Measurements from ENCODE around the gene OR51F2. TPM values are rescaled to one million over a fixed set of nuclear protein-coding genes. Genes with fewer than 3 reads are reported as not detected.
"Not testable (repeated sequence)": the region's sequence is repeated elsewhere in the genome, so short reads cannot be mapped to it uniquely, and the experiment has no call there.

OR51F2 gene
- total and polyA plus RNA-seq, 2 experiments from 2014 or later: not detected

GRCh38 chr11:4798427-4799183, 22.5 kb upstream of the OR51F2 start (continued):
- TF ChIP-seq REST (IDR thresholded peaks at IDR 0.05; ENCODE audit: unreplicated experiment): no peak
- TF ChIP-seq ZNF331 (CRISPR knock-in tag; IDR thresholded peaks at IDR 0.05; ENCODE audit: low read depth): no peak
- TF ChIP-seq JUNB (IDR thresholded peaks at IDR 0.05; ENCODE audit: unreplicated experiment): no peak
- no peak for TF ChIP-seq EZH2phosphoT487 (IDR thresholded peaks at IDR 0.05; ENCODE audit: unreplicated experiment)

- not testable (repeated sequence) for H3K4me1 Mint-ChIP-seq; H3K79me2 ChIP-seq (replicated peaks; ENCODE audit: insufficient read depth); H4K20me1 ChIP-seq (replicated peaks; ENCODE audit: insufficient read depth); H2AFZ ChIP-seq; H3K36me3 ChIP-seq (ENCODE audit: insufficient read depth); H3K27ac Mint-ChIP-seq; H3K4me2 ChIP-seq; H3K4me3 ChIP-seq; H3K27me3 Mint-ChIP-seq (ENCODE audit: insufficient read depth, low read depth, poor library complexity); H3K9me3 Mint-ChIP-seq; H3K27me3 ChIP-seq (ENCODE audit: insufficient read depth); DNase-seq (ENCODE audit: low spot score); H3K4me3 Mint-ChIP-seq; H3F3A ChIP-seq (replicated peaks; ENCODE audit: low read depth); ATAC-seq; H3K27ac ChIP-seq (ENCODE audit: low read depth); H3K36me3 Mint-ChIP-seq (ENCODE audit: low read depth); H3K4me1 ChIP-seq (ENCODE audit: insufficient read depth); H3K9me2 ChIP-seq (ENCODE audit: insufficient read depth)
Measured at GRCh38 chr11:4801316-4801715, 19.8 kb upstream of the OR51F2 start.

- ATAC-seq (no peak), DNase-seq (ENCODE audit: low spot score) (no peak)
- H3K9me2 ChIP-seq (ENCODE audit: insufficient read depth): 0 out of 2 replicates have a peak, but pooled peaks cover 9% of the 10 kb centered on the region
- TF ChIP-seq POLR2AphosphoS5 (IDR thresholded peaks at IDR 0.05; ENCODE audit: low read depth) (no peak), EZH2 (IDR thresholded peaks at IDR 0.05; ENCODE audit: low read depth, unreplicated experiment) (no peak)
- TF ChIP-seq, protein P1, sequence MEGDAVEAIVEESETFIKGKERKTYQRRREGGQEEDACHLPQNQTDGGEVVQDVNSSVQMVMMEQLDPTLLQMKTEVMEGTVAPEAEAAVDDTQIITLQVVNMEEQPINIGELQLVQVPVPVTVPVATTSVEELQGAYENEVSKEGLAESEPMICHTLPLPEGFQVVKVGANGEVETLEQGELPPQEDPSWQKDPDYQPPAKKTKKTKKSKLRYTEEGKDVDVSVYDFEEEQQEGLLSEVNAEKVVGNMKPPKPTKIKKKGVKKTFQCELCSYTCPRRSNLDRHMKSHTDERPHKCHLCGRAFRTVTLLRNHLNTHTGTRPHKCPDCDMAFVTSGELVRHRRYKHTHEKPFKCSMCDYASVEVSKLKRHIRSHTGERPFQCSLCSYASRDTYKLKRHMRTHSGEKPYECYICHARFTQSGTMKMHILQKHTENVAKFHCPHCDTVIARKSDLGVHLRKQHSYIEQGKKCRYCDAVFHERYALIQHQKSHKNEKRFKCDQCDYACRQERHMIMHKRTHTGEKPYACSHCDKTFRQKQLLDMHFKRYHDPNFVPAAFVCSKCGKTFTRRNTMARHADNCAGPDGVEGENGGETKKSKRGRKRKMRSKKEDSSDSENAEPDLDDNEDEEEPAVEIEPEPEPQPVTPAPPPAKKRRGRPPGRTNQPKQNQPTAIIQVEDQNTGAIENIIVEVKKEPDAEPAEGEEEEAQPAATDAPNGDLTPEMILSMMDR (conservative IDR thresholded peaks at IDR 0.05; ENCODE audit: low read depth in 2 of 2): no peak
- H3K4me2 ChIP-seq: no peak within 1 kb of the TSS
- H3F3A ChIP-seq (replicated peaks; ENCODE audit: low read depth): no peaks in the 10 kb centered on the region
- H3K36me3 Mint-ChIP-seq (ENCODE audit: low read depth): no peaks in the 10 kb centered on the region
- no peak within 1 kb of the TSS for H2AFZ ChIP-seq
- H4K20me1 ChIP-seq (replicated peaks; ENCODE audit: insufficient read depth): no peaks in the 10 kb centered on the region
- no peaks in the 10 kb centered on the region for H3K27me3 ChIP-seq (ENCODE audit: insufficient read depth)
- no peak within 1 kb of the TSS for H3K4me3 Mint-ChIP-seq
- no peak within 1 kb of the TSS for H3K4me3 ChIP-seq
- H3K27ac Mint-ChIP-seq: no peak within 1 kb of the TSS
- no peaks in the 10 kb centered on the region for H3K4me1 Mint-ChIP-seq
- H3K4me1 ChIP-seq (ENCODE audit: insufficient read depth): no peaks in the 10 kb centered on the region
- no peak within 1 kb of the TSS for H3K27ac ChIP-seq (ENCODE audit: low read depth)
- no peaks in the 10 kb centered on the region for H3K79me2 ChIP-seq (replicated peaks; ENCODE audit: insufficient read depth)
- no peaks in the 10 kb centered on the region for H3K9me3 Mint-ChIP-seq
- H3K36me3 ChIP-seq (ENCODE audit: insufficient read depth): no peaks in the 10 kb centered on the region
- no peaks in the 10 kb centered on the region for H3K27me3 Mint-ChIP-seq (ENCODE audit: insufficient read depth, low read depth, poor library complexity)
Measured at GRCh38 chr11:4804280-4804679, 16.8 kb upstream of the OR51F2 start, which contains the start of gene OR52R1. Gene OR52R1, minus strand, starts transcription at chr11:4804380. Its CDS starts 0 bp downstream, at chr11:4804380.

Measured in GM23338 (cell line).